ENCODE measurements around the gene MRM2.

DNA sequence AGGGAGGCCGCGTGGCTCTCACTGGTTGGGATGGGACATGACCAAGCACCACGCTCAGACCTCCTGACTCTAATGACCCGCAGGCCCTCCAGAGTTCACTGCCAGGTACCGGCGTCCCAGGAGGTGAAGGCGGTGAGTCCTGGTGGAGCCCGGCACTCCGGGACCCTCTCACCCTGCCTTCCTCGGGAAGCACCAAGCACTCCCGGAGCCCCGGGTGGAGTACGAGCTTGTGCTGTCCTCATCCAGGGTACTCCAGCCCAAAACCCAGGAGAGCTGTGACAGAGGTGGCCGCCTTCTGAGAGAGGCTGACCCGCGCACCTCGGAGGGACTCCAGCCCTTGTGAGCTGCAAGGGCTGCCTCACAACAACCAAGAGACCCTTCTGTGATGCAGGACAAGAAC is 18.7 kb downstream of the MRM2 start:
- no peak for TF ChIP-seq POLR2AphosphoS5 (IDR thresholded peaks at IDR 0.05; ENCODE audit: borderline replicate concordance, low read depth, low read length)
- TF ChIP-seq FOXP2 (optimal IDR thresholded peaks at IDR 0.05; ENCODE audit: control extremely low read depth, extremely low read length, insufficient read depth), result no peak
- no peak for TF ChIP-seq EZH2 (IDR thresholded peaks at IDR 0.05)

All from SK-N-MC (cell line).